HepG2 (cell line): ENCODE results near the gene MOGAT3. TPM values are rescaled to one million over a fixed set of nuclear protein-coding genes. Genes with fewer than 3 reads are reported as not detected.

Experiments used
- ATAC-seq: fragments of 200-7000 bp; cut with Tn5 transposase; 3 replicates; pipeline ENCODE4 v1.9.1; 2020; ENCODE audit warnings: mild to moderate bottlenecking, moderate library complexity
- BruUV-seq: library from RNA; stranded (reverse); fragments of 400-500 nt; replicated peaks from 2 replicates; lab custom pipeline; 2021; lab: Mats Ljungman, UMichigan
- CTCF ChIA-PET: fragments of 300-600 bp; formaldehyde crosslinking; extraction: SDS; loops from one replicate; lab custom pipeline; 2021; ENCODE audit warnings: low total read pairs, inconsistent platforms, low intra/inter-chr PET ratio; lab: Yijun Ruan, JAX
- POLR2A ChIA-PET: fragments of 350-600 bp; sonication (Branson Sonifier 250); formaldehyde crosslinking; loops from one replicate; lab custom pipeline; 2020; ENCODE audit warnings: antibody characterized with exemption, inconsistent platforms; lab: Yijun Ruan, JAX
- DNase-seq: peaks from one replicate; pipeline ENCODE4 v3.0.0-alpha.2; 2015; ENCODE audit warnings: low spot score
- FAIRE-seq: peaks from 3 replicates; lab custom pipeline; 2011; peaks lifted over from hg19 to GRCh38; lab: Jason Lieb, UNC
- H2AFZ ChIP-seq: one replicate; pipeline ENCODE4 v1.6.1; 2011; ENCODE audit warnings: low read length, inconsistent platforms
- H3K27ac ChIP-seq: fragments of 300-600 bp; 3 replicates; pipeline ENCODE4 v1.8.0; 2011; ENCODE audit warnings: mixed run types, mild to moderate bottlenecking, mixed read lengths, low read length, inconsistent platforms; ENCODE audit not compliant: insufficient read depth; ENCODE audit errors: extremely low read length
- H3K27me3 ChIP-seq, 2 experiments: fragments of 200-600 bp in 1 of 2; 2 replicates in 1 of 2; 3 replicates in 1 of 2; pipeline versions ENCODE4 v1.6.0 to v1.8.0; 2011; ENCODE audit warnings: low read length in 2 of 2, mild to moderate bottlenecking in 2 of 2, moderate library complexity in 2 of 2, inconsistent platforms in 1 of 2; ENCODE audit not compliant: insufficient read depth in 2 of 2, control insufficient read depth in 1 of 2
- H3K36me3 ChIP-seq, 2 experiments: fragments of 200-600 bp in 1 of 2; replicated peaks in 1 of 2; 2 replicates in 1 of 2; 3 replicates in 1 of 2; pipeline versions ENCODE4 v1.5.1 to v1.8.0; 2011; ENCODE audit warnings: low read length in 2 of 2, inconsistent platforms in 1 of 2; ENCODE audit not compliant: insufficient read depth in 2 of 2, control insufficient read depth in 1 of 2
- H3K4me1 ChIP-seq: 2 replicates; pipeline ENCODE4 v1.5.1; 2012; ENCODE audit warnings: low read length, inconsistent platforms; ENCODE audit not compliant: insufficient read depth
- H3K4me2 ChIP-seq: 2 replicates; pipeline ENCODE4 v1.6.0; 2011; ENCODE audit warnings: low read depth, low read length, inconsistent platforms
- H3K4me3 ChIP-seq, 3 experiments: fragments of 200-600 bp in 1 of 3; sonication (generic), shearing (Covaris generic) in 1 of 3; replicated peaks in 1 of 3; 2 replicates each; pipeline ENCODE4 v1.5.1; 2011 to 2016; ENCODE audit warnings: low read length in 3 of 3, inconsistent platforms in 2 of 3, low read depth in 2 of 3, mild to moderate bottlenecking in 2 of 3, control low read depth in 1 of 3, mixed read lengths in 1 of 3; ENCODE audit not compliant: insufficient read depth in 1 of 3
- H3K79me2 ChIP-seq: one replicate; pipeline ENCODE4 v1.6.1; 2011; ENCODE audit warnings: low read length, inconsistent platforms; ENCODE audit not compliant: insufficient read depth
- H3K9ac ChIP-seq: 2 replicates; pipeline ENCODE4 v1.6.0; 2011; ENCODE audit warnings: mild to moderate bottlenecking, low read depth, low read length, inconsistent platforms; ENCODE audit not compliant: insufficient read depth
- H3K9me3 ChIP-seq: 2 replicates; pipeline ENCODE4 v1.5.1; 2012; ENCODE audit warnings: mild to moderate bottlenecking, low read length
- H4K20me1 ChIP-seq: 2 replicates; pipeline ENCODE4 v1.6.0; 2011; ENCODE audit warnings: inconsistent platforms, mild to moderate bottlenecking, low read length, moderate library complexity; ENCODE audit not compliant: insufficient read depth
- HNRNPL ChIP-seq: fragments of 200-400 bp; formaldehyde crosslinking; IDR thresholded peaks from 2 replicates; pipeline ENCODE4 v1.6.1; 2017; ENCODE audit warnings: mild to moderate bottlenecking, low read depth, low read length
- HNRNPLL ChIP-seq: fragments of 200-400 bp; formaldehyde crosslinking; IDR thresholded peaks from 2 replicates; pipeline ENCODE4 v1.6.1; 2017; ENCODE audit warnings: mild to moderate bottlenecking, low read depth, low read length; ENCODE audit not compliant: poor library complexity, severe bottlenecking
- NR2F6 ChIP-seq, 2 experiments: IDR thresholded peaks; 2 replicates each; pipeline ENCODE4 v1.6.1; 2016; ENCODE audit warnings: antibody characterized with exemption in 1 of 2, mild to moderate bottlenecking in 1 of 2
- SALL1 ChIP-seq: sonication (generic); formaldehyde crosslinking; IDR thresholded peaks from 2 replicates; pipeline ENCODE4 v1.8.0; 2022; ENCODE audit warnings: mild to moderate bottlenecking, missing genetic modification reagents
- ZNF331 ChIP-seq: sonication (generic); formaldehyde crosslinking; IDR thresholded peaks from 2 replicates; pipeline ENCODE4 v1.4.0; 2020; ENCODE audit warnings: missing genetic modification reagents
- ZNF687 ChIP-seq: sonication (generic); formaldehyde crosslinking; IDR thresholded peaks from 2 replicates; pipeline ENCODE4 v1.5.1; 2020; ENCODE audit warnings: mild to moderate bottlenecking, missing genetic modification reagents, moderate library complexity
- ZNF7 ChIP-seq: IDR thresholded peaks from 2 replicates; pipeline ENCODE4 v1.6.1; 2016; ENCODE audit warnings: missing biosample characterization, missing genetic modification reagents
- WGBS: methylation state at CpG from one replicate; pipeline ENCODE4 v1.1.6; 2017; ENCODE audit warnings: low lambda C conversion rate; 5-methylcytosine and 5-hydroxymethylcytosine counted together
- in situ Hi-C: cut with HindIII; loops from 2 replicates; pipeline ENCODE4 v1.10.0; 2017; ENCODE audit warnings: low pct_unique_long_range_greater_than_20kb; ENCODE audit not compliant: extremely low pct_ligation_motif_present
- intact Hi-C: fragments of 100-400 bp; cut with micrococcal nuclease; formaldehyde crosslinking; loops from one replicate; pipeline ENCODE4 v1.10.0; 2022; ENCODE audit not compliant: unreplicated experiment
- polyA plus RNA-seq, 8 experiments: library from polyadenylated mRNA; depleted of rRNA in 3 of 8; stranded (reverse) in 7 of 8; unstranded in 1 of 8; fragments of >200 nt; fragmentation: Illumina TruSeq in 4 of 8; extraction: Trizol in 4 of 8; gene quantifications; 2 replicates each; pipeline versions ENCODE4 v1.2.1 to v1.2.3, GENCODE V29; 2011 to 2016; ENCODE audit warnings: low read depth in 4 of 8, missing spikeins in 1 of 8, mixed read lengths in 1 of 8; ENCODE audit not compliant: insufficient read depth in 1 of 8
- total RNA-seq, 5 experiments: library from RNA; depleted of rRNA; stranded (reverse); fragments of >200 nt; fragmentation: Illumina TruSeq; extraction: Trizol; gene quantifications; 2 replicates each; pipeline ENCODE4 v1.2.3, GENCODE V29; 2016; ENCODE audit warnings: low read depth in 1 of 5
- TF ChIP-seq, protein P1 (sequence below): IDR thresholded peaks from 2 replicates; pipeline ENCODE4 v1.6.1; 2012; ENCODE audit warnings: inconsistent platforms
- TF ChIP-seq, protein P2 (sequence below): IDR thresholded peaks from 2 replicates; pipeline ENCODE4 v1.6.1; 2018; ENCODE audit warnings: missing genetic modification reagents, mild to moderate bottlenecking, missing compliant biosample characterization

MOGAT3 gene
- total and polyA plus RNA-seq, 2 of the 13 experiments (the other 11 are each of a cell fraction or from before 2014, with no cell fraction given), result 22.5 to 30.5 TPM

GRCh38 chr7:101173752-101174244 is 27.0 kb downstream of the MOGAT3 start:
- no peak overlapping the region for H3K9ac ChIP-seq
- DNase-seq, result no peak
- peak overlapping the region; percentile 62; the same call in 1 of the 2 replicates for H3K4me2 ChIP-seq
- CTCF ChIA-PET, result no interaction called here
- POLR2A ChIA-PET, result interaction anchor here (0.6 to 1.0 kb wide), 4 partner anchors 8 to 43 kb away, joined by 3 read pairs; partner anchors contain the start of genes PLOD3 and VGF
- H3K79me2 ChIP-seq, result no peaks in the 10 kb centered on the region
- H3K9me3 ChIP-seq, result no peaks in the 10 kb centered on the region
- H3K27ac ChIP-seq, result no peak overlapping the region
- no peaks in the 10 kb centered on the region for H3K36me3 ChIP-seq
- TF ChIP-seq ZNF7 (CRISPR knock-in tag) (peak; percentile 52; the same call in 1 of the 2 replicates), ZNF331 (CRISPR knock-in tag) (no peak)
- ATAC-seq, result no peak
- no TSS peak for BruUV-seq
- intact Hi-C loops (no loop called here), in situ Hi-C loops (no loop called here)
- no peak overlapping the region for H2AFZ ChIP-seq
- peak overlapping the region in 1 of 3 experiments; percentile 64; a peak in 2 of 6 replicates for H3K4me3 ChIP-seq
- H4K20me1 ChIP-seq, result no peaks in the 10 kb centered on the region
- H3K4me1 ChIP-seq, result peaks cover 48% of the 10 kb centered on the region
- WGBS, result 44% methylated on average over 16 of the region's 16 CpGs
- FAIRE-seq, result no peak
- H3K27me3 ChIP-seq, result peaks cover 18 to 79% of the 10 kb centered on the region in 2 experiments

GRCh38 chr7:101172854-101173751 is 27.7 kb downstream of the MOGAT3 start:
- Histone ChIP-seq H3K9me3 (no peaks in the 10 kb centered on the region), H2AFZ (no peak overlapping the region), H3K4me1 (peaks cover 48% of the 10 kb centered on the region), H3K27ac (no peak overlapping the region), H3K27me3 (peaks cover 15 to 78% of the 10 kb centered on the region in 2 experiments), H3K4me3 (peak overlapping the region in 2 of 3 experiments; percentile 15 to 64; a peak in 2 of 6 replicates), H3K79me2 (no peaks in the 10 kb centered on the region), H3K4me2 (peak overlapping the region; percentile 62), H4K20me1 (no peaks in the 10 kb centered on the region), H3K36me3 (no peaks in the 10 kb centered on the region), H3K9ac (no peak overlapping the region)
- no peak for FAIRE-seq
- no TSS peak for BruUV-seq
- no peak for DNase-seq
- ChIA-PET POLR2A (interaction anchor here (0.8 to 1.0 kb wide), 3 partner anchors 7 to 44 kb away, joined by 3 read pairs; partner anchors contain the start of genes PLOD3 and VGF), CTCF (no interaction called here)
- in situ Hi-C loops (no loop called here), intact Hi-C loops (no loop called here)
- 6% methylated on average over 19 of the region's 53 CpGs for WGBS
- ATAC-seq, result peak; percentile 12; the same call in 2 of the 3 replicates
- peak; percentile 34 for TF ChIP-seq HNRNPLL
- TF ChIP-seq, protein P1, sequence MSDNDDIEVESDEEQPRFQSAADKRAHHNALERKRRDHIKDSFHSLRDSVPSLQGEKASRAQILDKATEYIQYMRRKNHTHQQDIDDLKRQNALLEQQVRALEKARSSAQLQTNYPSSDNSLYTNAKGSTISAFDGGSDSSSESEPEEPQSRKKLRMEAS, result peak; percentile 28; the same call in 1 of the 2 replicates
- TF ChIP-seq SALL1, result 0 out of 2 replicates have a peak, but pooled peaks have one; percentile 19
- TF ChIP-seq HNRNPL, result 0 out of 2 replicates have a peak, but pooled peaks have one; percentile 52
- peak; percentile 18; the same call in 1 of the 2 replicates for TF ChIP-seq ZNF687 (CRISPR knock-in tag)
- TF ChIP-seq NR2F6 (IDR thresholded peaks at IDR 0.05), result no peak
- no peak for TF ChIP-seq NR2F6 (CRISPR knock-in tag; IDR thresholded peaks at IDR 0.05)
- TF ChIP-seq, protein P2, sequence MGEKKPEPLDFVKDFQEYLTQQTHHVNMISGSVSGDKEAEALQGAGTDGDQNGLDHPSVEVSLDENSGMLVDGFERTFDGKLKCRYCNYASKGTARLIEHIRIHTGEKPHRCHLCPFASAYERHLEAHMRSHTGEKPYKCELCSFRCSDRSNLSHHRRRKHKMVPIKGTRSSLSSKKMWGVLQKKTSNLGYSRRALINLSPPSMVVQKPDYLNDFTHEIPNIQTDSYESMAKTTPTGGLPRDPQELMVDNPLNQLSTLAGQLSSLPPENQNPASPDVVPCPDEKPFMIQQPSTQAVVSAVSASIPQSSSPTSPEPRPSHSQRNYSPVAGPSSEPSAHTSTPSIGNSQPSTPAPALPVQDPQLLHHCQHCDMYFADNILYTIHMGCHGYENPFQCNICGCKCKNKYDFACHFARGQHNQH (CRISPR knock-in tag), result 0 out of 2 replicates have a peak, but pooled peaks have one; percentile 16
